Measurements from ENCODE around the gene PLA2G12B.
"Not testable (repeated sequence)": the region's sequence is repeated elsewhere in the genome, so short reads cannot be mapped to it uniquely, and the experiment has no call there.

Gene PLA2G12B

GRCh38 chr10:72910705-72911104 lies 43.9 kb downstream of the PLA2G12B start:
- Histone ChIP-seq H3K4me3 (ENCODE audit: insufficient read depth, low read length, poor library complexity, severe bottlenecking) (no peak overlapping the region), H3F3A (ENCODE audit: insufficient read depth) (no peaks in the 10 kb centered on the region), H3K79me2 (ENCODE audit: insufficient read depth, low read length) (no peaks in the 10 kb centered on the region), H3K9me2 (replicated peaks; ENCODE audit: insufficient read depth, low read length) (no peaks in the 10 kb centered on the region), H4K20me1 (ENCODE audit: low read depth, low read length) (no peaks in the 10 kb centered on the region), H2AFZ (ENCODE audit: low read depth, low read length, severe bottlenecking) (no peak overlapping the region), H3K27ac (ENCODE audit: low read depth, low read length) (no peak overlapping the region), H3K9ac (ENCODE audit: low read length) (no peak overlapping the region), H3K27me3 (ENCODE audit: low read length) (no peaks in the 10 kb centered on the region), H3K36me3 (ENCODE audit: low read length) (no peaks in the 10 kb centered on the region), H3K9me3 (ENCODE audit: insufficient read depth, low read length) (no peaks in the 10 kb centered on the region), H3K4me2 (ENCODE audit: low read depth, low read length, poor library complexity, severe bottlenecking) (no peak overlapping the region)
- TF ChIP-seq CTCF (IDR thresholded peaks at IDR 0.05; ENCODE audit: insufficient read depth, low read length, poor library complexity, severe bottlenecking) (no peak), EZH2phosphoT487 (conservative IDR thresholded peaks at IDR 0.05; ENCODE audit: low read length) (no peak)

- Histone ChIP-seq H3F3A (ENCODE audit: insufficient read depth) (no peaks in the 10 kb centered on the region), H3K4me2 (ENCODE audit: low read depth, low read length, poor library complexity, severe bottlenecking) (no peak overlapping the region), H3K27ac (ENCODE audit: low read depth, low read length) (no peak overlapping the region), H3K9me3 (ENCODE audit: insufficient read depth, low read length) (no peaks in the 10 kb centered on the region), H4K20me1 (ENCODE audit: low read depth, low read length) (no peaks in the 10 kb centered on the region), H3K27me3 (ENCODE audit: low read length) (no peaks in the 10 kb centered on the region), H3K9ac (ENCODE audit: low read length) (no peak overlapping the region), H3K4me3 (ENCODE audit: insufficient read depth, low read length, poor library complexity, severe bottlenecking) (no peak overlapping the region), H3K9me2 (replicated peaks; ENCODE audit: insufficient read depth, low read length) (no peaks in the 10 kb centered on the region), H2AFZ (ENCODE audit: low read depth, low read length, severe bottlenecking) (no peak overlapping the region), H3K79me2 (ENCODE audit: insufficient read depth, low read length) (no peaks in the 10 kb centered on the region), H3K36me3 (ENCODE audit: low read length) (no peaks in the 10 kb centered on the region)
- TF ChIP-seq CTCF (IDR thresholded peaks at IDR 0.05; ENCODE audit: insufficient read depth, low read length, poor library complexity, severe bottlenecking) = no peak
- TF ChIP-seq EZH2phosphoT487 (conservative IDR thresholded peaks at IDR 0.05; ENCODE audit: low read length) = no peak
Measured at GRCh38 chr10:72906446-72906845, 48.2 kb downstream of the PLA2G12B start.

- no peaks in the 10 kb centered on the region for H4K20me1 ChIP-seq (ENCODE audit: low read depth, low read length)
- TF ChIP-seq CTCF (IDR thresholded peaks at IDR 0.05; ENCODE audit: insufficient read depth, low read length, poor library complexity, severe bottlenecking) (no peak), EZH2phosphoT487 (conservative IDR thresholded peaks at IDR 0.05; ENCODE audit: low read length) (no peak)
- H3K9ac ChIP-seq (ENCODE audit: low read length) = no peak overlapping the region
- no peaks in the 10 kb centered on the region for H3K27me3 ChIP-seq (ENCODE audit: low read length)
- no peaks in the 10 kb centered on the region for H3K36me3 ChIP-seq (ENCODE audit: low read length)
- no peaks in the 10 kb centered on the region for H3K79me2 ChIP-seq (ENCODE audit: insufficient read depth, low read length)
- H3K4me2 ChIP-seq (ENCODE audit: low read depth, low read length, poor library complexity, severe bottlenecking) = no peak overlapping the region
- H3K27ac ChIP-seq (ENCODE audit: low read depth, low read length) = no peak overlapping the region
- no peak overlapping the region for H3K4me3 ChIP-seq (ENCODE audit: insufficient read depth, low read length, poor library complexity, severe bottlenecking)
- no peaks in the 10 kb centered on the region for H3K9me3 ChIP-seq (ENCODE audit: insufficient read depth, low read length)
- H3K9me2 ChIP-seq (replicated peaks; ENCODE audit: insufficient read depth, low read length) = no peaks in the 10 kb centered on the region
- H2AFZ ChIP-seq (ENCODE audit: low read depth, low read length, severe bottlenecking) = no peak overlapping the region
- H3F3A ChIP-seq (ENCODE audit: insufficient read depth) = no peaks in the 10 kb centered on the region
Measured at GRCh38 chr10:72904806-72905205, 49.8 kb downstream of the PLA2G12B start.

- H3F3A ChIP-seq (ENCODE audit: insufficient read depth); H3K9me2 ChIP-seq (replicated peaks; ENCODE audit: insufficient read depth, low read length); H3K27me3 ChIP-seq (ENCODE audit: low read length); H3K4me3 ChIP-seq (ENCODE audit: insufficient read depth, low read length, poor library complexity, severe bottlenecking); H2AFZ ChIP-seq (ENCODE audit: low read depth, low read length, severe bottlenecking); H4K20me1 ChIP-seq (ENCODE audit: low read depth, low read length); H3K4me2 ChIP-seq (ENCODE audit: low read depth, low read length, poor library complexity, severe bottlenecking); H3K9me3 ChIP-seq (ENCODE audit: insufficient read depth, low read length); H3K36me3 ChIP-seq (ENCODE audit: low read length); H3K27ac ChIP-seq (ENCODE audit: low read depth, low read length); H3K9ac ChIP-seq (ENCODE audit: low read length); H3K79me2 ChIP-seq (ENCODE audit: insufficient read depth, low read length): not testable (repeated sequence)
Measured at GRCh38 chr10:72903941-72904446, 50.6 kb downstream of the PLA2G12B start.

All from SU-DHL-6 (cell line).